ENCODE results near the gene STX5. TPM values are rescaled to one million over a fixed set of nuclear protein-coding genes. Genes with fewer than 3 reads are reported as not detected.

STX5 gene
- total RNA-seq, 1 donor from 2014 or later, result 41.9 TPM

- no peaks in the 10 kb centered on the region for H3K27me3 Mint-ChIP-seq (ENCODE audit: low read depth)
- peaks cover 53% of the 10 kb centered on the region for H3K36me3 Mint-ChIP-seq (ENCODE audit: low read depth)
- H3K9me3 Mint-ChIP-seq, result no peaks in the 10 kb centered on the region
- H3K27ac Mint-ChIP-seq, result peak within 1 kb of the TSS; percentile 94
- intact Hi-C loops (cut with micrococcal nuclease), result loop anchor here (1.0 to 2.0 kb wide), 5 partner anchors 13 to 50 kb away; partner anchors contain the start of genes TMEM179B, TMEM223, WDR74 and ZBTB3
- peak within 1 kb of the TSS; percentile 98 for H3K4me3 Mint-ChIP-seq (ENCODE audit: low read depth)
- DNase-seq (ENCODE audit: low spot score), result peak; percentile 95
- H3K4me1 Mint-ChIP-seq (ENCODE audit: low read depth), result peaks cover 30% of the 10 kb centered on the region
Observed at GRCh38 chr11:62805076-62805892, 26.6 kb downstream of the STX5 start, which contains the start of gene NXF1. Gene NXF1, minus strand, starts transcription at chr11:62805440. Its CDS starts 84 bp downstream, at chr11:62805356.

DNA sequence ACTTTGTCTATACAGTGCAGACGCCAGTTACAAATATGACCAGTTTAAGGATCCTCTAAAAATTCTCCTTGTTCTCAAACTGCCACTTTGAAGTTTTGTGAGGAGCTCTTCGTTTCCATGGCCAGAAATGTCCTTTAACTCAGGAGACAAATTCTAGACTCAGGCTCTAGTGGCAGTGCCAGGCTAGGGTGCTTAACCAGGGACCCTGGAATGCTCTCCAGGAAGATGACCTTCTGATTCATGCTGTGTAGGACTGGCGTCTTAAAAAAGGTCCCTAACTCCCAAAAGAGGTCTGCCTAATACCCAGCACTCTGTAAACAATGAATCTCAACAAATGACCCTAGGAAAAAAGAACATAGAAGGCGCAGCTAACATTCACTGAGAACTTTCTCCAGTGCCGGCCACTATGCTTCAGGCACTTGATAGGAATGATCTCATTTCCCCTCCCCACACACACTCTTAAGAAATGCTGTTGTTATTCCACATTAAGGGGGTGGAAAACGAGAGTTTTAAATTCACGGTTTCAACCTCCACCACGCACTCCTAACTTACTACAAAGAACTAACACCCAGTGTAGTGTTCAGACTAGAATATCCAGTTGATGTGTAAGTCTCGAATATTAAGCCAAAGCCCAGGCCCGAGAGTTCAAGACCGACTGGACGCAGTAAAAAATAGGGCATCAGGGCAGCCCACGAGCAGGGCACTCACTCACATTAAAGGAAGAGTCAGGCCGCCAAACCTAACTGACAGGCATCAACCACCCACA is 27.4 kb downstream of the STX5 start:
- H3K36me3 Mint-ChIP-seq (ENCODE audit: low read depth), result peaks cover 60% of the 10 kb centered on the region
- peaks cover 31% of the 10 kb centered on the region for H3K4me1 Mint-ChIP-seq (ENCODE audit: low read depth)
- peak overlapping the region; percentile 94 for H3K27ac Mint-ChIP-seq
- DNase-seq (ENCODE audit: low spot score), result no peak
- H3K27me3 Mint-ChIP-seq (ENCODE audit: low read depth), result no peaks in the 10 kb centered on the region
- intact Hi-C loops (cut with micrococcal nuclease), result loop anchor here (1.0 to 2.0 kb wide), 5 partner anchors 12 to 50 kb away; partner anchors contain the start of genes TMEM179B, TMEM223, WDR74 and ZBTB3
- H3K4me3 Mint-ChIP-seq (ENCODE audit: low read depth), result peak overlapping the region; percentile 98
- no peaks in the 10 kb centered on the region for H3K9me3 Mint-ChIP-seq

GRCh38 chr11:62801071-62801470 is 30.8 kb downstream of the STX5 start:
- DNase-seq (ENCODE audit: low spot score), result no peak
- Mint-ChIP-seq H3K4me3 (ENCODE audit: low read depth) (no peak overlapping the region), H3K9me3 (no peaks in the 10 kb centered on the region), H3K27ac (no peak overlapping the region), H3K27me3 (ENCODE audit: low read depth) (no peaks in the 10 kb centered on the region), H3K4me1 (ENCODE audit: low read depth) (peaks cover 25% of the 10 kb centered on the region), H3K36me3 (ENCODE audit: low read depth) (peaks cover 81% of the 10 kb centered on the region)
- intact Hi-C loops (cut with micrococcal nuclease), result no loop called here

DNA sequence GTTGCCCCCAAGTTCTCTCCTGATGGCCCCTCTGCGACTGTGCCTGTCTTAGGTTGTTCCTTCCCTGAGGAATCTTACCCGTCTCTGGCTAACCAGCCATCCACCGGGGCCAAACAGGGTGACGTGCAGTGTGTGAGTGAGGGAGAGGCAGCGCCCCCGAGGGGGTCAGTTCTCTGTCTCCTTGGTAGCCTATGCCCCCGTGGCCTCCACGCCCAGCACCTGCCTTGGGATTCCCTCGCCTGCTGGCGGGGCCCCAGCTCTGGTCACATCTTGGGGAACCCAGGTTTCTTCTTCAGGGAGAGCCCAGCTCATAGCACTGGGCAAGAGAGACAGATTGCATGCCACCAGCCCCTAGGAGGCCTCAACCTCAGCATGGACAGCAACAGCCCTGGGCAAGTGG is 32.4 kb downstream of the STX5 start:
- peaks cover 93% of the 10 kb centered on the region for H3K36me3 Mint-ChIP-seq (ENCODE audit: low read depth)

GRCh38 chr11:62796281-62796680 is 35.6 kb downstream of the STX5 start:
- Mint-ChIP-seq H3K9me3 (no peaks in the 10 kb centered on the region), H3K36me3 (ENCODE audit: low read depth) (peaks cover 85% of the 10 kb centered on the region), H3K27ac (no peak overlapping the region), H3K4me3 (ENCODE audit: low read depth) (no peak overlapping the region), H3K4me1 (ENCODE audit: low read depth) (peaks cover 14% of the 10 kb centered on the region), H3K27me3 (ENCODE audit: low read depth) (no peaks in the 10 kb centered on the region)
- intact Hi-C loops (cut with micrococcal nuclease), result no loop called here
- DNase-seq (ENCODE audit: low spot score), result no peak

More for the DNA sequence above, 32.4 kb downstream of the STX5 start:
- no peaks in the 10 kb centered on the region for H3K27me3 Mint-ChIP-seq (ENCODE audit: low read depth)
- no peak overlapping the region for H3K4me3 Mint-ChIP-seq (ENCODE audit: low read depth)
- H3K4me1 Mint-ChIP-seq (ENCODE audit: low read depth), result peaks cover 23% of the 10 kb centered on the region
- DNase-seq (ENCODE audit: low spot score), result no peak
- H3K9me3 Mint-ChIP-seq, result no peaks in the 10 kb centered on the region
- intact Hi-C loops (cut with micrococcal nuclease), result no loop called here
- no peak overlapping the region for H3K27ac Mint-ChIP-seq

GRCh38 chr11:62794201-62794775 is 37.6 kb downstream of the STX5 start:
- peaks cover 86% of the 10 kb centered on the region for H3K36me3 Mint-ChIP-seq (ENCODE audit: low read depth)
- intact Hi-C loops (cut with micrococcal nuclease), result no loop called here
- no peak overlapping the region for H3K4me3 Mint-ChIP-seq (ENCODE audit: low read depth)
- no peaks in the 10 kb centered on the region for H3K27me3 Mint-ChIP-seq (ENCODE audit: low read depth)
- no peaks in the 10 kb centered on the region for H3K9me3 Mint-ChIP-seq
- H3K27ac Mint-ChIP-seq, result no peak overlapping the region
- H3K4me1 Mint-ChIP-seq (ENCODE audit: low read depth), result peaks cover 29% of the 10 kb centered on the region
- DNase-seq (ENCODE audit: low spot score), result no peak

DNA sequence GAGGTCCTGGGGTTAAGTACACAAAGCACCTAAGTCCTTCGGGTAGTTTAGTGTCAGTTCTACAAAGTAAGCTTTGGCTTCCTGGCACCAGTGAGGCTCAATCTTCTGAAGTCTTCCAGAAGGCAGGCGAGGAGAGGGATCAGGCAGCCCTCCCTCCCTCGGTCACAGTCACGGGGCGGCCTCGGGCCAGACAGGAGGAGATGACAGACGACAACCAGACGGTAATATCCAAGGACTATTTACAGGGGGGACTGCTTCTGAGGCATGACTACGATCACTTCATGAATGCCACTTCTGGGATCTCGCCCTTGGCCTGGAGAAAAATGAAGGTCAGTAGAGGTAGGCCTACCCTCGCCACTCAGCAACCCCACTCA is 39.7 kb downstream of the STX5 start:
- Mint-ChIP-seq H3K9me3 (no peaks in the 10 kb centered on the region), H3K27me3 (ENCODE audit: low read depth) (no peaks in the 10 kb centered on the region), H3K27ac (peak overlapping the region; percentile 89), H3K36me3 (ENCODE audit: low read depth) (peaks cover 83% of the 10 kb centered on the region), H3K4me3 (ENCODE audit: low read depth) (peak overlapping the region; percentile 87), H3K4me1 (ENCODE audit: low read depth) (peaks cover 40% of the 10 kb centered on the region)
- no peak for DNase-seq (ENCODE audit: low spot score)
- intact Hi-C loops (cut with micrococcal nuclease), result loop anchor here (1.0 kb wide), 1 partner anchor 13 kb away; the partner anchor contains the start of gene NXF1

DNA sequence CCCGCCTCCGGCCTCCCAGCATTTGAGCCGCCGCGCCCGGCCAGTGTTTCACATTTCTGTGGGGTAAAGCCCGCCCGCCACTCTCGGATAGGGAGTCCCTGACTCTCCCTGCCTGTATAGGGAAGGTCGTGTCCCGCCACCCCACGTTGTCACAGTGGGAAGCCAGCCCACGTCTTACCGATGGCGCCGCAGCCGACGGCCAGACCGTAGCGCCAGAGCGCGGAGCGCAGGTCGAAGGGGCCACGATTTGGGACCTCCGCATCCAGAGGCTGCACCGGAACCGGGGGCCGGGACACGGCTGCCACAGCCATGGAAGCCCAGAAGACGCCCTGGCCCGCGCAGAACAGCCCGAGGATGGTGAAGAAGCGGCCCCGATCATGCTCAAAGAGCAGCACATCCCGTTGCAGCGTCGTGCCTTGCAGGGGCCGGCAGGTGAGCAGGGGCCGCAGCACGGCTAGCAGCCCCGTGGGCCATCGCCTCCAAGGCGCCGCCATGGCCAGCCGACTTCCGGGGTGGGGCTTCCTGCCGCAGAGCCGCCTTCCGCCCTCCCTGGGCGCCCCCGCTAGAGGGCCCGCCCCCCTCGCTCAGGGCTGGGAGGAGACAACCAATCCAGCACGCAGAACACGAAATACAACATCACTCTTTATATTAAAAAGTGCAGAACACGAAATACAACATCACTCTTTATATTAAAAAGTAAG is 40.2 kb downstream of the STX5 start, which contains the start of gene TMEM223:
Gene TMEM223 (minus strand): TSS at position 506 of the 701 bp plus-strand sequence. CDS start 12 bp downstream, at position 494.
- Mint-ChIP-seq H3K27ac (peak within 1 kb of the TSS; percentile 89), H3K27me3 (ENCODE audit: low read depth) (no peaks in the 10 kb centered on the region), H3K9me3 (no peaks in the 10 kb centered on the region), H3K4me3 (ENCODE audit: low read depth) (peak within 1 kb of the TSS; percentile 87), H3K36me3 (ENCODE audit: low read depth) (peaks cover 77% of the 10 kb centered on the region), H3K4me1 (ENCODE audit: low read depth) (peaks cover 40% of the 10 kb centered on the region)
- intact Hi-C loops (cut with micrococcal nuclease), result loop anchor here (1.0 kb wide), 1 partner anchor 14 kb away; the partner anchor contains the start of gene NXF1
- DNase-seq (ENCODE audit: low spot score), result peak; percentile 87

DNA sequence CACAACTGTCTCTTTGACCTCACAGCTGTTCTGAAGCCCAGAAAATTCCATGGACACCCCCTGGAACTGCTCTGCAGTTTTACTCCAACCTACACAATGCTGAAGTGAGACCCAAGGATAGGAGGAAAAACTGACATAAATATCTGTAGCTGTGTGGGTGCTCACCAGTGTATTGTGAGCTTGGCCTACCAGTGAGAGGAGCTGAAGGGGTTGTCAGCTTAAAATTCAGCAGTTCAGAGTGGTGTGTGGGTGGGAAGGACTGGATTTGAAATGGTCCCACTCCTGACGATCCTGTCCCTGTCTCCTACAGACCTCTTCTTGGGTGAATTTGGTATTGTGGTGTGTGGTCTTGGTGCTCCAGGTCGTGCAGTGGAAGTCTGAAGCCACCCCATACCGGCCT is 42.3 kb downstream of the STX5 start:
- DNase-seq (ENCODE audit: low spot score), result no peak
- peak overlapping the region; percentile 69 for H3K27ac Mint-ChIP-seq
- H3K36me3 Mint-ChIP-seq (ENCODE audit: low read depth), result peaks cover 57% of the 10 kb centered on the region
- H3K4me3 Mint-ChIP-seq (ENCODE audit: low read depth), result peak overlapping the region; percentile 90
- intact Hi-C loops (cut with micrococcal nuclease), result no loop called here
- H3K4me1 Mint-ChIP-seq (ENCODE audit: low read depth), result peaks cover 49% of the 10 kb centered on the region
- no peaks in the 10 kb centered on the region for H3K27me3 Mint-ChIP-seq (ENCODE audit: low read depth)
- H3K9me3 Mint-ChIP-seq, result no peaks in the 10 kb centered on the region

DNA sequence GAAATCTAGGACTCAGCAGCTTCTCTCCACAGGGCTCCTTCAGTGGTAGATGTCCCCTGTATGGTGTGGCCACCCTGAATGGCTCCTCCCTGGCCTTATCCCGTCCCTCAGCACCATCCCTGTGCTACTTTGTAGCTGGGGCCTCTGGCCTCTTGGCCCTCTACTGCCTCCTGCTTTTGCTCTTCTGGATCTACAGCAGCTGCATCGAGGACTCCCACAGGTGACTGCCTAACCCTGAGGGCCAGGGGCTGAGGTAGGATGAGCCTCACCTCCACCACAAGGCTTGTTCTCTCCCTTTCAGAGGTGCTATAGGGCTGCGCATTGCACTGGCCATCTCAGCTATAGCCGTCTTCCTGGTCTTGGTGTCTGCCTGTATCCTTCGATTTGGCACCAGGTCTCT is 42.9 kb downstream of the STX5 start:
- intact Hi-C loops (cut with micrococcal nuclease), result no loop called here
- Mint-ChIP-seq H3K36me3 (ENCODE audit: low read depth) (peaks cover 51% of the 10 kb centered on the region), H3K27ac (peak overlapping the region; percentile 69), H3K9me3 (no peaks in the 10 kb centered on the region), H3K4me1 (ENCODE audit: low read depth) (peaks cover 45% of the 10 kb centered on the region), H3K4me3 (ENCODE audit: low read depth) (peak overlapping the region; percentile 90), H3K27me3 (ENCODE audit: low read depth) (no peaks in the 10 kb centered on the region)
- DNase-seq (ENCODE audit: low spot score), result no peak

DNA sequence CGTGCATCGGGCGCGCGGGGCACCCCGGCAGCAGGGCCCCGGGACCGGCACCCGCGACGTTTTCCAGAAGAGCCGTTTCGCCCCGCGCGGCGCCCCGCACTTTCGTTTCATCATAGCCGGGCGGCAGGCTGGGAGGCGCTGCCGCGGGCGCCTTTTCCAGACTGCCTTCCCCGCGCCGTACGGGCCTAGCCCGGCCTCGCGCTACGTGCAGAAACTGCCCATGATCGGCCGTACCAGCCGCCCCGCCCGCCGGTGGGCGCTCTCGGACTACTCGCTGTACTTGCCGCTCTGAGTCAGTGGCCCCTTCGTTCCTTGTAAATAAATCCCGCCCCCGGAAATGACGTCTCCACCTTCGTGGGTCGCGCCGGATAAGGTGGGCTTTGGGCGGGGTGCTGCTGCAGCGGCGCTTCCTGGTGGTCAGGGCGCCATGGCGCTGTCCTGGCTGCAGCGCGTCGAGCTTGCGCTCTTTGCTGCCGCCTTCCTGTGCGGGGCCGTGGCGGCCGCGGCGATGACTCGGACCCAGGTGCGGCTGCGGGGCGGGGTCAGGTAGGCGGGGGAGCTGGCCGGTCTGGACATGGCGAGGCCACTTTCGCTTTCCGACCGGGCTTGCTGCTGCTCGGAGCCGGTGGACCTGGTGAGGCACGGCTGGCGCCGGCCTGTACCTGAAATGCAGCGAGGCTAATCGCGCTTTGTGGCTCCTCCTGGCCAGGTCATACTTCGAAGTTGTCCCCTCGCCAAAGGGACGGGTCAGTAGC is 44.7 kb downstream of the STX5 start, which contains the start of gene TMEM179B:
Gene TMEM179B (plus strand): TSS at position 398 of the 755 bp plus-strand sequence. CDS start 30 bp downstream, at position 428.
- H3K36me3 Mint-ChIP-seq (ENCODE audit: low read depth), result peaks cover 51% of the 10 kb centered on the region
- DNase-seq (ENCODE audit: low spot score), result peak; percentile 95
- H3K27ac Mint-ChIP-seq, result peak within 1 kb of the TSS; percentile 91
- intact Hi-C loops (cut with micrococcal nuclease), result loop anchor here (1.0 to 2.0 kb wide), 7 partner anchors 16 to 93 kb away; partner anchors contain the start of genes HNRNPUL2, NXF1, SLC3A2 and STX5
- no peaks in the 10 kb centered on the region for H3K9me3 Mint-ChIP-seq
- peaks cover 39% of the 10 kb centered on the region for H3K4me1 Mint-ChIP-seq (ENCODE audit: low read depth)
- no peaks in the 10 kb centered on the region for H3K27me3 Mint-ChIP-seq (ENCODE audit: low read depth)
- peak within 1 kb of the TSS; percentile 90 for H3K4me3 Mint-ChIP-seq (ENCODE audit: low read depth)

Data from activated T-helper 2 cell treated with anti-CD3 and anti-CD28 coated beads, Interferon-gamma antibody, Interleukin-2, Interleukin-4, amounts not matched to agents 10 μg/mL and 5 μg/mL and 100 μg/mL, durations not matched to agents 14 hours and 24 hours and 36 hours (primary cell).